ENCODE data around the gene LRRC71.

LRRC71 gene

GRCh38 chr1:156930483-156930882 is 10.1 kb downstream of the LRRC71 start:
- no peak for DNase-seq

DNA sequence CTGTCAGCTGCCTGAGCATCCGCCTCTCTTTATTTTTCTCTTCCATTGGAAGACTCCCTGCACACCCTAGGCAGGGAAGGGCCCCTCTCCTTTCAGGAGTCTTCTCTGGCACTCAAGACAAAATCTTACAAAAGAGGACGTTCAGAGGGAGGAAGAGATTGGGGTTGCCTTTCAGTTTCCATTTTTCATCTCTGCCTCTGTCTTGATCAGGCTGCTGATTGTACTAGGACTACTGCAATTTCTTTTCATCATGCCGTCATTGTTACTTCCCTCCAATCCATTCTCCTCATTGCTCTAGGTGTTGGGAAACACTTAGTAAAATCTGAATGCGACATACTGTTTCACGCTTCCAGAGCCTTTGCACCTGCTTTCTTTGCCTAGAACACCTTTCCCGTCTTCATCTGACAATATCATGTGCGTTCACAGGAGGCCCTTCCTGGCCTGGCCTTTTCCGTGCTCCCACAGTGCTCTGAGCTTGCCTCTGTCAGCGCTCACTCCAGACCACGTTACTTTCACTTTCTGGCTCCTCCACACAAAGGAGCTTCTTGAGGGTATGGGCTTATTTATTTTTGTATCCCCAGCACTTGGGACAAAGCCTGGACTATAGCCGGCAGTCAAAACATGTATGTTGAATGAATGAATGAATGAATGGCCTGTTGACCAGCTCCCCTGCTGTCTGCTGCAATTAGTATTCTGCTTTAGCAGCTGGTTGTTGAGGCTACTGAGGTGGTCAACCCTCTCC is 10.9 kb downstream of the LRRC71 start:
- DNase-seq: no peak

GRCh38 chr1:156931974-156932710 is 11.7 kb downstream of the LRRC71 start:
- no peak for DNase-seq

- DNase-seq: no peak
Measured at GRCh38 chr1:156933136-156933535, 12.7 kb downstream of the LRRC71 start.

- no peak for DNase-seq
Measured at GRCh38 chr1:156935505-156936128, 15.2 kb downstream of the LRRC71 start.

DNA sequence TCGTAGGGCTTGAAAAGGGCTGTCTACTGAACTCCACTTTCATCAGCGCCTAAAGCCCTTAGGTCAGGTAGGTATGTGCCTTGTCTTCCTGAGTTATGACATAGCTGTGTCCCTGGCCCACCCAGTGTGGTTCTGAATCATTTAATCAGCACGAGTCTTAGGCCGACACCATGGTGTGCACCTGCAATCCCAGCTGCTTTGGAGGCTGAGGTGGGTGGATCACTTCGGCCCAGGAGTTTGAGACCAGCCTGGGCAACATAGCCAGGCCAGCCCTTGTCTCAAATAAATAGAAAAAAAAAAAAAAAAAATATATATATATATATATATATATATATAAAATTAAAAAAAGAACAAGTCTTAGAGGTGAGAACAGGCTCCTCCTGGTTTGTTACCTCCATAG is 15.8 kb downstream of the LRRC71 start:
- DNase-seq: no peak

DNA sequence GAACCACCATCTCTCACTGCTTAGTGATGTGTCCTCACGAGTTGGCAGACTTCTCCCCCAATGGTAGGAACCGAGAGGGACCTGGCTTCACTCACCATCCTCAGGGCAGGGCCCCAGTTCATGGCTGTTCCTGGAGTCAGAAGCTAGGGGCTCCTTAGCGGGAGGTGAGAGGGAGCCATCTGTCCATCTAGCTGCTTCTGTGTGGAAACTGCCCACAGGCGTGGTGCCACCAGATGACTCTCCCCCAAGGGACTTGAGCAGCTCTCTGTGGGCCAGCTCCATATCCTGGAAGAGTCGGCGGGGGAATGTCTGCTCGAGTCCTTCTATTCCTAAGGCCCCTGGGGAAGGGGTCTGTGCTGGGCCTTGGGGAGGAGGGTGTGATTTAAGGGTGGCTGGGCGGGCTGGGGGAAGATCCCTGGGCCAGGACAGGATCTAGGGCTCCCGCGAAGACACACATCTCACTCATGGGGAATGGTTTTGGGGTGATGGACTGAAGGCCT is 16.3 kb downstream of the LRRC71 start:
- no peak for DNase-seq

DNA sequence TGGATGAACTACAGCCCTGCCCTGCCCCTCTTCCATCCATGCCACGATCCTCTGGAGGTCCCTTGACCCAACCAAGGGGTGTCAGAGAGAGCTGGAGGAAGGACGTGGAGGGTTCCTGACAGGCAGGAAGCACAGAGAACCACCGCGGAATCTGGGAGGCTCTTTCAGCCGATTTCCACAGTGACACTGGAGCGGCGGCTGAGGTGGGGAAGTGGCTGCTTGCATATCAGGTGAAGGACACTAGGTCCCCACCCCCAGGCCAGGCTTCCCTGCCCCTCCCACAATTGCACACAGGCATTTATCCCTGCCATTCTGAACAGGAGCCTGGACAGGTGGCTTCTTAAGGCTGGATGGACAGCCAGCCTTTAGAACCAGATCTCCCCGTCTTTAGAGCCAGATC is 17.5 kb downstream of the LRRC71 start:
- DNase-seq: no peak

DNA sequence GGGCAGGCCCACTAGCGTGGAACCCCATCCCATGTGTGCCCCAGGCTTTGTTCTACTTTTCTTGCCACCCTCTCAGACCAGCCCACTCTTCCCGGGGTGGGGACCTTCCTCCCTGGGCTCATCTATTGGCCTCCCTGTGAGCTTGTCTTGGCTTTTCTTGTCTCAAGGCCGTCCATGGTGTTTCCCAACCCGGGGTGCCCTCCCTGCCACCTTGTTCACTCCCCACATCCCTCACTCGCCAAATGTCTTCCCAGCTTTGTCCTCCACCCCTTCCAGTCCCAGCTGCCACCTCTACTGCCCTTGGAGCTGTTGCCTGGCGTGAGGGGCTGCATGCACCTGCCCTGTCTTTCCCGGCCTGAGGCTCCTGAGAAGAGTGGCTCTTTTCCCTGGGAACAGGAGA is 18.4 kb downstream of the LRRC71 start:
- no peak for DNase-seq

DNA sequence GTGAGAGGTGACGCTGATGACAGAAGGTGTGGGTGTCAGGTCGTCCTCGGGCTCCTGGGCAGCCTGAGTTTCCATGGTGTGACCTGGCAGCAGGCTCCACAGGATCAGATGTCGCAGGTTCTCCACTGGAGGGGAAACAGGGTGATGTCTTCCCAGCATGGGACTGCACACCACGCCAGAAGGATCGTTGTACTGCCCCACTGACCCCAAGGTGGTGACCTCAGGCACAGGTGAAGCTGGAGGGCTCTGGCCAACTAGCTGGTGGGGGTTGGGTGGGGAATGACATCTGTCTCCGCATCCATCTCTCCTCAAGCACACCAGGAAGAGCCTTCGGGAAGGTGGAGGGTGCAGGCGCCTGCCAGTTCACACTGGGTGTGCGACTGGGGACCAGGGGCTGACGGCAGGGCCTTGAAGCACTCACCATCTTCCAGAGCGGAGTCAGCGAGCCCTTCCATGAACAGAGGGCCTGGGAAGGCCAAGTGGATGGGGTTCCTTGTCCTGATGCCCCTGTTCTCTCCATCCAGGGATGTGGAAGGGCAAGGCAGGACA is 19.4 kb downstream of the LRRC71 start:
- DNase-seq: no peak

- DNase-seq: no peak
Measured at GRCh38 chr1:156941675-156942074, 21.2 kb downstream of the LRRC71 start.

- DNase-seq: no peak
Measured at GRCh38 chr1:156942176-156942575, 21.7 kb downstream of the LRRC71 start.

DNA sequence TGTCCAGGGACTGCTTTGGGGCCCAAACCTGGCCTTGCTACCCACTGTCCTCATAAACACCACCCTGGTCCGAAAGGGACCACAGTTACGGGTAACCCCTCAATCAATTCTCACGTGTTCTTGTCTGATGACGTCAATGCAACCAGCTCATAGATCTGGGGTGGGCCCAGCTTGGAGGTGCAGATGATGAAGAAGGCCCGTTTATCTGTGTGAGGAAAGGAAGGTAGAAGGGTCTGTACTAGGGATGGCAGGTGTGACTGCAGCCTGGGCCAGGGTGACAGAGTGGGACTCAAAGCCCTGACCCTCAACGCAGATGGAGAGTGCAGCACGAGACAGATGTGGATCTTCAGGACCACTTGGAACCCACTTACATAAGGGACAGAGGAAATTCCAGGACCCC is 22.1 kb downstream of the LRRC71 start:
- DNase-seq: no peak

DNA sequence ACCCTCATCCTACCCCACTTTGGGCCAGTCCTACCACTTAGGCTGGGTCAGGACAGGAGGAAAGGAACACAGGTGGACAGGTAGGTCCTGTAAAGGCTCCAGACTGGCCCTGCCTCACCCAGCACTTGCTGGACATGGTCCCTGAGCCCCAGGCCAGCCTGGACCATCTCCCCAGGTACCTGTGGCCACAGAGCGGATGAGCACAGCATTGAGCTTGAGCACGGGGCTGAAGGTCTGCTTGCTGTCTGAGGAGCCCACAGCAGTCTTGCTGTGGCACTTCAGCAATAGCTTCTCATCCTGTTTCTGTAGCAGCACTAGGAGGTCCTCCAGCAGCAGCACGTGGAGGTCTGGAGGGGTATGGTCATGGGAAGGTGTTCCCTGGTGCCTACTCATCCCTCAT is 23.3 kb downstream of the LRRC71 start:
- DNase-seq: no peak

DNA sequence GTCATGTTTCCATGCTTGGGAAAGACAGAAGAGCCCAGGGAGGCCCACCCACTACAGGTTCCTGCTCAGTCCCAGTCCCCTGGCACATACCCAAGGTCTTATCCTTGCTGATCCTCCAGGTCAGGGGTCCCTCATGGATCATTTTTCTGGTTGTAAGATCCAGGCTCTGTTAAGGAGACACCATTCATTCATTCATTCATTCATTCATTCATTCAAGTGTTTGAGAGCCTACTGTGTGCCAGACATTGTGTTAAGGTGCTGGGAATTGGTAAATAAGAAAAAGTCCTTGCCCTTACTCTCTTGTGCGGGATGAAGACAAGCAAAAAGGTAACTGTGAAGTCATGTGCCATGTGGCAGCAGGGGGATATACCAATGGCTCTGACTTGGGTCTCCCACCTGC is 23.8 kb downstream of the LRRC71 start:
- DNase-seq: no peak

DNA sequence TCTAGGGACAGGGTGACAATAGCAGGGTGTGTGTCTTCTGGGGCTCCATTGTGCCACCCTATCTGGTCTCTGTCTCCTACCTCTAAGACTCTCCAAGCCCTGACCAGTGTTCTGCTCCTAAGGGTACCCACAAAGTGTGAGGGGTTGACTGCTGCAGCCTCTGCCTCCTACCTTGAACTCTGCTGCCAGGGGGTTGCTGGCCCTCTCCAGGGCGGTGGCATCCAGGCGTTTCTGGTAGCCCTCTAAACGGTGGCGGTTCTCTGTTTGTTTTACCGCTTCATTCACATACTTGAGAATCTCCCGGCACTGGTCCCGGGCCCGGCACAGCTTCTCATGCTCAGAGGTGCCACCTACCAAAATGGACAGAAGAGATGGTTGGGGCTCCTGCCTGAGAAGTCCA is 24.4 kb downstream of the LRRC71 start:
- no peak for DNase-seq

DNA sequence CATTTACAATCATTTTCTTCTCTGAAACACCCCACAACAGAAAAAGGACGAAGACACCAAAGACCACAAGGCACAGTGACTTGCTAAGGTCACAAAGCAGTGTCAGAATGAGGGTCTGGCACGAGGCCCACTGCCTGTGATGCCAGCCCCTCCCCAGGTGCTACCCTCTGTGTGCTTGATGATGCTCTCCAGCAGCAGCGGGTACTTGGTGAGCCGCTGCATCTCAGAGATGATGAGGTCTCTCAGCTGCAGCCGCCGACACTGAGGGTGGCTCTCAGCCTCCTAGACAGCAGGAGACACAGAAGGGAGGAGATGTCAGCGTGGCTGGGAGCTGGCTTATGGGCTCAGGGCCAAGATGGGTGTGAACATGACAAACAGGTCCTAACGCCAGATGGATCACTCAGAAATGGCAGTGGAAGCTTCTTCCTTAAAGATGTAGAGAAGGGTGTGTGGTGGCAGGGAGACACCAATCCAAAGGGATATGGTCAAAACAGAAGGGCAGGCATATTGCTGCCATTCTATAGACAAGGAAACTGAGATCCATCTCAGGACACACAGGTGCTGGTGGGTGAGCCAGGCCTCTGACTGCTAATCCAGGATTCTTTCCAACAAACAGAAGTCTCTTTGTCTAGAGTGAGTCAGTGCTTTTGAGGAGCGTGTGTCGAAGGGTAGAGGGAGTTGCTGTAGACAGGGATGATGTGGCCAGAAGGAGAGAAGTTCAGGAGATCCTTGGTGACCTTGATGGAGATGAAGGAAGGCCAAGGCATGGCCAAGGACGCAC is 25.6 kb downstream of the LRRC71 start:
- DNase-seq: no peak

DNA sequence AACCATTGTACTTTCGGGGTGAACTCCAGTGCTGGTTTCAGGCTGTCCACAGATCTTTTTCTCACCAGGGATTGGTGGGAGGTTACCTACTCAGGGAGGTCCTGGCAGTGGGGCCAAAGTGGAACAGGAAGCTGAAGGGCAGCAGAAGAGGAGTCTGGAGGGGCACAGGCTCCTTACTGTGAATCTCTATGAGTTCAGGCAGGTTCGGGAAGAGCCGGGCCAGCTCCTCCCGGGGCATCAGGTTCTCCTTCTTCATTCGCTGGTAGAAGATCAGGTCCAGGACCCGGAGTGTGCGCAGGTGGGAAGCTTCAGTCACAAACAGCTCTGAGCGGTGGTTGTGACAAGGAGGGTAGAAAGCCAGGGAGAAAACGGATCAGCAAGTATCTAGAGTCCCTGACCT is 26.7 kb downstream of the LRRC71 start:
- DNase-seq: no peak

DNA sequence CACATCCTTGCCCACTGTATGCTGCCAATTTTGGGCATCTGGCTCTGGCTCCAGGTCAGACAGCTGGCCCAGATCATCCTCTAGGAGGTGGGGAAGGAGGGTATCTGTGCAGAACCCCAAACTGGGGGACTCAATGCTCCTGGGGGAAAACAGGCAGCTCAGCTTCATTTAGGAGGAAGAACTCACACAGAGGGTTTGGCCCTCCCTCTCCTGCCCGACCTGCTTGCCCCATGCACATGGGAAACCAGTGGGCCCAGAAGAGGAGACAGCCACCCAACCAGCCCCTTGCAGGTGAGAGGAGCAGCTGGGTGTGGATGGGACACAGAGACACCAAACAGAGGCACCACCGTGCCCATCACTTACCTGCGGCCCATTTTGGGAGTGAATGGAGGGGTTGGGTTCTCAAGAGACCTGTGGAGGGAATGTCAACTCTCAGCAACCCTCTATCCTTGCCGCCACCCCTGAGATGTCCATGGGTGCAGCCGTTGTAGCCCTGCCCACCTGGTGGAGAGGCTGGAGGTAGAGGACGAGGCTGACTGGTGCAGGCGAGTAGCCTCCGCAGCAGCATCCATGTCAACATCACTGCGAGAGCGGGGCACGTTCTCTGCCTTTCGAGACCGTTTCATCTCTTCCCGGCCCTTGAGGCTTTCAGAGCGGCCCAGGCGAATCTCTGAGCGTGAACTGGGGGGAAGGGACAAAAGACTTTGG is 27.5 kb downstream of the LRRC71 start:
- DNase-seq: no peak

- no peak for DNase-seq
Measured at GRCh38 chr1:156948708-156949107, 28.3 kb downstream of the LRRC71 start.

- DNase-seq: no peak
Measured at GRCh38 chr1:156949127-156949526, 28.7 kb downstream of the LRRC71 start.

DNA sequence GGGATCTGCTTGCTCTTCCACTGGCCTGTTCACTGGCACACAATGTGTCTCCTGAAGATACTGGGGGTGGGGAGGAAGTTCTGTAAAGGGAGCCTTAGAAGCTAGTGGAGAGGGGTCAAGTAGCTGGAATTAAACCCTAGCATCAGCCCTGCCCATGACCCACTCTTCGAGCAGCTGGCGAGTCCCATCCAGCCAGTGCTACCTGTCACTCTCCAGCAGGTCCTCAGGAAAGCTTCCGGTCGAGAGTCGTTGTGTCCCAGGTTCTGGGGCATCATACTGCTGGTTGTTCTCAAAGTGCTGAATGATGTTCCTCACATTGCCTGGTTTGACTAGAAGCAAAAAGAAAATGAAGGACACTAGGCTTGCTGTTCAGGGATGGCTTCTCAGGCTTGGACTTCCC is 30.9 kb downstream of the LRRC71 start:
- peak; percentile 30 for DNase-seq

All from activated CD8-positive, alpha-beta memory T cell treated with anti-CD3 and anti-CD28 coated beads for 24 hours (primary cell).